ENCODE data around the gene HLA-DMA. TPM values are rescaled to one million over a fixed set of nuclear protein-coding genes. Genes with fewer than 3 reads are reported as not detected.

HLA-DMA gene
- total and polyA plus RNA-seq, 2 of the 4 experiments (the other 2 are of a cell fraction): 2.3 to 8.3 TPM

DNA sequence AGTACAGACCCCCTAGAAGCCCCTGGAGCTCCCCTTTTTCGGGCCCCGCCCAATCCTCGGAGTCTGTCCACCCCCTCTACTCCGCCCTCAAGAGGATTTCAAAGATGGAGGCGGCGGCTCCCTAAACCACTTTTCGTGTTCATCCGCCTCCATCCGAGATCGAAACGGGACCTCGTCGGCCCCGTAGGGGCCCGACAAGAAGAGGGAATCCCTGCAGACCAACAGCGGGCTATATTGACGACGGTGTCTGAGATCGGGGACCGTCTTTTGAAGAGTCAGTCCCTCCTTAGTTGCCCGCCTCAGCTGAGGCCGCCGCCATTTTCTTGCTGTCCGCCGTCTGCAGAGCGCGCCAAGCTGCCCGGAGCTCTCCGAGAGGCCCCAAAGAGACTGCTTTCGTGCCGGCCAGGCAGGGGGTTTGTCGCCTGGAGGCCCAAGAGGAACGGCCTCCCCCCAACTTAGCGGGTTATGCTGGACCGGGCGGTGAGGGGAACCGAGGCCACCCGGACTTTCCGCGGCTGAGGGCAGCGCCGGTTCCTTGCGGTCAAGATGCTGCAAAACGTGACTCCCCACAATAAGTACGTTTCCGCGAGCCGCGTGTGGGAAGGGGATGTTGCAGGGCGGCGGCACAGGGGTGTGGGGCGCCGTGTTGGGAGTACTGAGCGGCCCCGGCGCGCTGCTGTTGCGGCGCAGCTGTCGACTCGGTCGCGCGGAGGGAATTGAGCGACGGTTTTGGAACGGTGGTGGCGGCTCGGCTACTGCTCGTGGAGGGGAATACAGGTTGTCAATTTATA is 19.7 kb upstream of the HLA-DMA start (continued):
- no peak; the same call in 1 of the 2 replicates for TF ChIP-seq MAZ (IDR thresholded peaks at IDR 0.05; ENCODE audit: borderline replicate concordance, low read depth, low read length)
- TF ChIP-seq RFX5 (IDR thresholded peaks at IDR 0.05; ENCODE audit: low read depth, low read length): no peak
